ENCODE data around the gene FAM193B. TPM values are rescaled to one million over a fixed set of nuclear protein-coding genes. Genes with fewer than 3 reads are reported as not detected.
A peak's percentile ranks its signal among the peaks of the same experiment; 100 is the strongest.

Gene FAM193B
- total RNA-seq, 1 donor from 2014 or later = 227 TPM

DNA sequence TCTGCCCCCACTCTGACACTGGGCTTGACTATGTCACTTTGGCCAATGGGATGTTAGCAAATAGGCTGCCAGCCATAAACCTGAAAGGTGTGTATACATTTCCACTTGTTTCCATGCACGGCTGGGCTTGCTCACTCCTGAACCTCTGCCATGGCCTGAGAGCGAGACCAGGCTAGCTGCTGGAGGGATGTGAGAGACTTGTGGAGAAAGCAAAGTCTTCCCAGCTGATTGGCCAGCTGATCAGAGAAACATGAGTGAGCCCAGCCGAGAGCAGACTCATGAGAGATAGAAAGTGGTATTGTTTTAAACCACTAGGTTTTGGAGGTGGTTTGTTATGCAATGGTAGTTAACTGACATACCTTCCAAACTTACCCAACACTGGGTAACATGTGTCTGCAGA is 13.9 kb downstream of the FAM193B start:
- Mint-ChIP-seq H3K36me3 (ENCODE audit: unreplicated experiment) (no peaks in the 10 kb centered on the region), H3K9me3 (ENCODE audit: unreplicated experiment) (peaks cover 6% of the 10 kb centered on the region), H3K4me3 (ENCODE audit: unreplicated experiment) (no peak overlapping the region), H3K4me1 (ENCODE audit: low read depth, unreplicated experiment) (peaks cover 45% of the 10 kb centered on the region), H3K27me3 (ENCODE audit: unreplicated experiment) (peaks cover 3% of the 10 kb centered on the region), H3K27ac (ENCODE audit: unreplicated experiment) (no peak overlapping the region)
- TF ChIP-seq, protein P1, sequence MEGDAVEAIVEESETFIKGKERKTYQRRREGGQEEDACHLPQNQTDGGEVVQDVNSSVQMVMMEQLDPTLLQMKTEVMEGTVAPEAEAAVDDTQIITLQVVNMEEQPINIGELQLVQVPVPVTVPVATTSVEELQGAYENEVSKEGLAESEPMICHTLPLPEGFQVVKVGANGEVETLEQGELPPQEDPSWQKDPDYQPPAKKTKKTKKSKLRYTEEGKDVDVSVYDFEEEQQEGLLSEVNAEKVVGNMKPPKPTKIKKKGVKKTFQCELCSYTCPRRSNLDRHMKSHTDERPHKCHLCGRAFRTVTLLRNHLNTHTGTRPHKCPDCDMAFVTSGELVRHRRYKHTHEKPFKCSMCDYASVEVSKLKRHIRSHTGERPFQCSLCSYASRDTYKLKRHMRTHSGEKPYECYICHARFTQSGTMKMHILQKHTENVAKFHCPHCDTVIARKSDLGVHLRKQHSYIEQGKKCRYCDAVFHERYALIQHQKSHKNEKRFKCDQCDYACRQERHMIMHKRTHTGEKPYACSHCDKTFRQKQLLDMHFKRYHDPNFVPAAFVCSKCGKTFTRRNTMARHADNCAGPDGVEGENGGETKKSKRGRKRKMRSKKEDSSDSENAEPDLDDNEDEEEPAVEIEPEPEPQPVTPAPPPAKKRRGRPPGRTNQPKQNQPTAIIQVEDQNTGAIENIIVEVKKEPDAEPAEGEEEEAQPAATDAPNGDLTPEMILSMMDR (IDR thresholded peaks at IDR 0.05; ENCODE audit: partially characterized antibody, unreplicated experiment) = no peak
- DNase-seq = no peak

DNA sequence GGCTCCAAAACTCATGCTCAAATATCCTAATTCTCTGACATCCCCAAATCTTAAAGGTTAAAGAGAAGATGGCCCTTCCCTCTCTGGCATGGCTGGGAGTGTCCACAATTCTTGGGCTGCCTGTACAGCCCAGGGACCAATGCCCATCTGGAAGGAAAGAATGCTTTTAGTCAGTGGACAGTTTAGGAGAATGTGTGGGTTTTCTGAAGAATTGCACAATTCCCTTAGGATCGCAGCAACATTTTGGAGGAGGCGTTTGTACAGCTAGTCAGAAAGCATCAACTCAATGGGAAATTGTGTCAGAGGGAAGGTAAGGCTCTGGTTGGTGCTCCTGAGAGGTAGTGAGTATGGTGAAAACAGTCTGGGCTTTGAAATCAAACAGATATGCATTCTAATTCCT is 15.0 kb downstream of the FAM193B start:
- H3K36me3 Mint-ChIP-seq (ENCODE audit: unreplicated experiment) = no peaks in the 10 kb centered on the region

DNA sequence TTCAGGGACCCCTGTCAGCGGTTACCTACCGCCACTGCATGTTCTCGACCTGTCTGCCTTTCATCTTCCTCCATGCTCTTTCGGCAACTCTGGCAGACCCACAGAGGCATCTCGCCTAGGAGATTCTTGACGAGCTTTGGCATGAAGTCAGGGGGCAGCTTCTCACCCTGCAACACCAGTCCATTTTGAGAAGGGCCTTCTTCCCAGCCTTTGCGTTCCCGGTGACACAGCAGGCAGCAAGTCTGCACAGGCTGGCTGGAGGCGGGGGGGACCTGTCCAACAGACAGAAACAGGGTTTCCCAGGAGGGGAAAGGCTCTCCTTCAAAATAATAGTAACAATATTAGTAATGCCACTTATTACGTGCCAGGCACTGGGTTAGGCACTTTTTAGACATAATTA is 15.5 kb downstream of the FAM193B start:
- Mint-ChIP-seq H3K36me3 (ENCODE audit: unreplicated experiment) (no peaks in the 10 kb centered on the region), H3K27ac (ENCODE audit: unreplicated experiment) (no peak overlapping the region), H3K4me1 (ENCODE audit: low read depth, unreplicated experiment) (peaks cover 38% of the 10 kb centered on the region), H3K9me3 (ENCODE audit: unreplicated experiment) (peaks cover 8% of the 10 kb centered on the region), H3K27me3 (ENCODE audit: unreplicated experiment) (peaks cover 3% of the 10 kb centered on the region), H3K4me3 (ENCODE audit: unreplicated experiment) (no peak overlapping the region)
- DNase-seq = no peak
- TF ChIP-seq, protein P1 (IDR thresholded peaks at IDR 0.05; ENCODE audit: partially characterized antibody, unreplicated experiment) = no peak

More for the DNA sequence above, 15.0 kb downstream of the FAM193B start:
- H3K4me1 Mint-ChIP-seq (ENCODE audit: low read depth, unreplicated experiment) = peaks cover 43% of the 10 kb centered on the region
- H3K4me3 Mint-ChIP-seq (ENCODE audit: unreplicated experiment) = no peak overlapping the region
- H3K27me3 Mint-ChIP-seq (ENCODE audit: unreplicated experiment) = peaks cover 3% of the 10 kb centered on the region
- H3K27ac Mint-ChIP-seq (ENCODE audit: unreplicated experiment) = no peak overlapping the region
- TF ChIP-seq, protein P1 (IDR thresholded peaks at IDR 0.05; ENCODE audit: partially characterized antibody, unreplicated experiment) = no peak
- DNase-seq = no peak
- H3K9me3 Mint-ChIP-seq (ENCODE audit: unreplicated experiment) = peaks cover 8% of the 10 kb centered on the region

DNA sequence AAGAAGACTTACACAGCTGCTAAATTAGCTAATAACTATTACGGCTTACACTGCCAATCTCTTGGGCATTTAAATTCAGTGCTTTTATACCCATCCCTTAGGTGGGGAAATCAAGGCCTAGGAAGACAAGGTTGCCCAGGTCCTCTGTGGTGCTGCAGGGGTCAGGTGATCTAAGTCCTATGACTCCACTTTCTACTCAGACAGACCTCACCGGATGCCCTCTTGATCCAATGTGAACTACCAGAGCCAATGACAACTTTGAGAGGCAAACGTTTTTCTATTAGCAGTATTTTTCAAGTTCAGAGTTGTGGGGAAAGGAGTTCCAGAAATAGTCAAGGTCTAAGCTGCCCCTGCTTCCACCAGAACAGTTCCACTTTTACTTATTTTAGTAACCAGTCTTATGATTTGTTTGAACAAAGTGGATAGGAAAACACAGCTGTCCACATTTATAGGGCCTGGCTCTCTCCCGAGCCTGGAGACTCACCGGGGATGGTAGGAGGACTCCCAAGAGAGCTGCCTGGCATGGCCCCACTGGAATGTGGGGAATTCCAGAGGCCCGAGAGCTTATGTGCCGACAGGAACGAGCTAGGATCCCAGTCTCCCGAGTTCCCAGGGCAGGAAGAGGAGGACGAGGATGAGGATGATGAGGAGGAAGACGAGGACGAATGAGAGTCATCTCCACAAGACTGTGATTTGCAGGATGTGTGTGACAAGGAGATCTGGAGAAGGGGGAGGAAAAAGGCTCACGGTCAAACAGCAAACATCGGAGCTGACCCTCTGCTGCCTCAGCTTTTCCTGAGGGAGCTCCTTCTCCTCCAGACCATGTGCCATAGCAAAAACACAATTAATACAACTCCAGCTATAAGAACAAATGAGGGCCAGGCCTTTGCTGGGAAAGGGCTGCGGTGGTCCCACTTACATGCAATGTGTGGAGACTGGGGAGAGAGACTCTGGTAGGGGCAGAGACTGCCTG is 16.7 kb downstream of the FAM193B start:
- Mint-ChIP-seq H3K27ac (ENCODE audit: unreplicated experiment) (peak overlapping the region; percentile 75), H3K9me3 (ENCODE audit: unreplicated experiment) (peaks cover 4% of the 10 kb centered on the region), H3K27me3 (ENCODE audit: unreplicated experiment) (peaks cover 4% of the 10 kb centered on the region), H3K4me3 (ENCODE audit: unreplicated experiment) (peak overlapping the region; percentile 37), H3K36me3 (ENCODE audit: unreplicated experiment) (no peaks in the 10 kb centered on the region), H3K4me1 (ENCODE audit: low read depth, unreplicated experiment) (peaks cover 30% of the 10 kb centered on the region)
- TF ChIP-seq, protein P1 (IDR thresholded peaks at IDR 0.05; ENCODE audit: partially characterized antibody, unreplicated experiment) = no peak
- DNase-seq = no peak

DNA sequence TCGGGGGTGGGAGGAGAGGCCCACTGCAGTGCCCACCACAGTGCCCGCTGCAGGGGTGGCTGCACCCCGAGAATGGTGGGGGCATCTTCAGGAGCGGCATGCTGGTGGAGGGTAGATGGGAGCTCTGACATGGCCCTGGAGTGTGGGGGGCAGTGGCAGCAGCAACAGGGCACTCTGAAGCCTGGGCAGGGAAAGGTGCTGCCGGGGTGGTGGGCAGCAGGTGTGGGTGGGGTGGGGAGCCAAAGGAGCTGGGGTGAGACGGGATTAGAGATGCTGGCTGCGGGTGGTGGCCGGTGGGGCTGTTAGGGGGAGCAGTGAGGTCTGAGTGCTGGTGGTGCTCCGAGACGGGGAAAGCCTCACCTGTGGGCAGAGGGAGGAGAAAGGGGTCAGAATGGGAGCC is 18.0 kb downstream of the FAM193B start:
- Mint-ChIP-seq H3K4me3 (ENCODE audit: unreplicated experiment) (no peak overlapping the region), H3K27me3 (ENCODE audit: unreplicated experiment) (peaks cover 8% of the 10 kb centered on the region), H3K4me1 (ENCODE audit: low read depth, unreplicated experiment) (peaks cover 24% of the 10 kb centered on the region), H3K27ac (ENCODE audit: unreplicated experiment) (no peak overlapping the region), H3K9me3 (ENCODE audit: unreplicated experiment) (peaks cover 4% of the 10 kb centered on the region), H3K36me3 (ENCODE audit: unreplicated experiment) (peaks cover 5% of the 10 kb centered on the region)
- TF ChIP-seq, protein P1 (IDR thresholded peaks at IDR 0.05; ENCODE audit: partially characterized antibody, unreplicated experiment) = no peak
- no peak for DNase-seq
